Measurements from ENCODE around the gene DIPK2B. TPM values are rescaled to one million over a fixed set of nuclear protein-coding genes. Genes with fewer than 3 reads are reported as not detected.

DIPK2B gene
- total and polyA plus RNA-seq, 10 of the 15 experiments (the other 5 are each of a cell fraction or from before 2014, with no cell fraction given): not detected

DNA sequence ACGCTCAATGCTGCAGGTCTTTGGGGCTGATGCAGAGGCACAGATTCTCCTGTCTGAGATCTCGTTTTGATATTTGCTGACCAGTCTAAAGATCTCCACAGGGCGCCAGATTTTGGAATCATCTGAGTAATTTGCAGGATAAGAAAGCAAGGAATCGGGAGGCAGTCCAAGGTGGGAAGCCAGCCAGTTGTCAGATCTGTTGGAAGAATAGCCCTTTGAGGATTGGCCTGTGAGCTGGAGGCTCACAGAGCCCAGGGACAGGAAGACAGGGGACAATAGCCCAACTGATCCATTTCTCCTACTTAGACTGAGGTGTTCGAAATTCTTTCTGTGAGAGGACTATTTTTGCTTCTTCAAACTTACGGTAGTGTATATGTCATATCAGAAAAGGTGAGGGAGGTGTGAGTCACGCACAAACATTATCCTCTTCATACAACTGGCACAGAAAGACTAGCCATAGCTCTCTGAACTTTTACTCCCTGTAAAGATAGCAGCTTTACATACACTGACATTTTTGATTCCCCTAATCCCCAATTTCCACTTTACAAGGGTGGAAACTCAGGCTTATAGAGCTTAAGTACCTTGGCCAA, 8.8 kb downstream of the DIPK2B start:
- H3K4me3 ChIP-seq: no peak overlapping the region
- ATAC-seq: no peak
- CTCF ChIA-PET: interaction anchor here (0.8 to 2.6 kb wide), 2 partner anchors 10 to 74 kb away, joined by 3 to 8 read pairs; no protein-coding TSS in a partner anchor

More for the DNA sequence above, 8.8 kb downstream of the DIPK2B start:
- Histone ChIP-seq H3K4me1 (ENCODE audit: control insufficient read depth, insufficient read depth, low read length) (no peaks in the 10 kb centered on the region), H2AFZ (ENCODE audit: control insufficient read depth, low read depth, low read length) (no peak overlapping the region), H3K9me3 (replicated peaks; ENCODE audit: control insufficient read depth, insufficient read depth, low read length) (no peaks in the 10 kb centered on the region), H3K9ac (ENCODE audit: control insufficient read depth, insufficient read depth, low read length) (no peak overlapping the region), H3K79me2 (ENCODE audit: control insufficient read depth, insufficient read depth, low read length) (no peaks in the 10 kb centered on the region), H3K27me3 (replicated peaks in 1 of 2; ENCODE audit: control insufficient read depth in 2 of 2, insufficient read depth in 2 of 2, low read length in 1 of 2) (no peaks in the 10 kb centered on the region; a peak in 1 of 4 replicates), H3K27ac (ENCODE audit: control insufficient read depth, insufficient read depth) (no peak overlapping the region), H3K4me2 (ENCODE audit: control insufficient read depth, insufficient read depth) (no peak overlapping the region), H4K20me1 (ENCODE audit: control insufficient read depth, insufficient read depth) (no peaks in the 10 kb centered on the region), H3K36me3 (ENCODE audit: control insufficient read depth in 2 of 2, insufficient read depth in 2 of 2, low read length in 1 of 2) (no peaks in the 10 kb centered on the region)
- in situ Hi-C loops (cut with MboI) (no loop called here), intact Hi-C loops (cut with micrococcal nuclease; ENCODE audit: unreplicated experiment) (no loop called here)
- FAIRE-seq (no peak), DNase-seq (ENCODE audit: low read depth, low spot score) (no peak)
- SMC1A ChIA-PET (ENCODE audit: uncharacterized antibody, unreplicated experiment): interaction anchor here (0.7 kb wide), 1 partner anchor 12 kb away, joined by 3 read pairs; no protein-coding TSS in a partner anchor
- no TSS peak for BruUV-seq (replicated peaks)
- TF ChIP-seq SMAD1 (IDR thresholded peaks at IDR 0.05; ENCODE audit: low read depth, partially characterized antibody) (no peak), TBL1XR1 (IDR thresholded peaks at IDR 0.05; ENCODE audit: low read depth, low read length) (no peak), NR2F1 (conservative IDR thresholded peaks at IDR 0.05) (no peak), MXI1 (IDR thresholded peaks at IDR 0.05; ENCODE audit: low read depth, low read length) (no peak), FOXK2 (IDR thresholded peaks at IDR 0.05) (no peak), IKZF1 (conservative IDR thresholded peaks at IDR 0.05) (no peak), HDAC6 (IDR thresholded peaks at IDR 0.05; ENCODE audit: unreplicated experiment) (no peak)
- TF ChIP-seq, protein P1, sequence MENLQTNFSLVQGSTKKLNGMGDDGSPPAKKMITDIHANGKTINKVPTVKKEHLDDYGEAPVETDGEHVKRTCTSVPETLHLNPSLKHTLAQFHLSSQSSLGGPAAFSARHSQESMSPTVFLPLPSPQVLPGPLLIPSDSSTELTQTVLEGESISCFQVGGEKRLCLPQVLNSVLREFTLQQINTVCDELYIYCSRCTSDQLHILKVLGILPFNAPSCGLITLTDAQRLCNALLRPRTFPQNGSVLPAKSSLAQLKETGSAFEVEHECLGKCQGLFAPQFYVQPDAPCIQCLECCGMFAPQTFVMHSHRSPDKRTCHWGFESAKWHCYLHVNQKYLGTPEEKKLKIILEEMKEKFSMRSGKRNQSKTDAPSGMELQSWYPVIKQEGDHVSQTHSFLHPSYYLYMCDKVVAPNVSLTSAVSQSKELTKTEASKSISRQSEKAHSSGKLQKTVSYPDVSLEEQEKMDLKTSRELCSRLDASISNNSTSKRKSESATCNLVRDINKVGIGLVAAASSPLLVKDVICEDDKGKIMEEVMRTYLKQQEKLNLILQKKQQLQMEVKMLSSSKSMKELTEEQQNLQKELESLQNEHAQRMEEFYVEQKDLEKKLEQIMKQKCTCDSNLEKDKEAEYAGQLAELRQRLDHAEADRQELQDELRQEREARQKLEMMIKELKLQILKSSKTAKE (IDR thresholded peaks at IDR 0.05; ENCODE audit: low read depth, poor library complexity, severe bottlenecking): no peak
- POLR2A ChIA-PET: no interaction called here
- WGBS (ENCODE audit: insufficient coverage, insufficient replicate concordance, low lambda C conversion rate, missing lambda C conversion rate): 14% methylated on average over 7 of the region's 7 CpGs
- RAD21 ChIA-PET (ENCODE audit: unreplicated experiment): no interaction called here

Measured in GM12878 (cell line).